ENCODE measurements around the gene CLK3. TPM values are rescaled to one million over a fixed set of nuclear protein-coding genes. Genes with fewer than 3 reads are reported as not detected.

Gene CLK3
- total RNA-seq, 4 donors from 2014 or later: 45.4 to 152 (median 105) TPM

GRCh38 chr15:74631087-74631385 is 15.4 kb downstream of the CLK3 start:
- Histone ChIP-seq H3K27me3 (no peaks in the 10 kb centered on the region), H3K36me3 (peaks cover 0 to 99% of the 10 kb centered on the region in 2 donors), H3K4me3 (no peak overlapping the region), H3K27ac (no peak overlapping the region), H3K9me3 (no peaks in the 10 kb centered on the region), H3K4me1 (no peaks in the 10 kb centered on the region)
- ATAC-seq: no peak
- DNase-seq: no peak
- intact Hi-C loops (cut with DNase I; ENCODE audit: low total_unique reads): loop anchor here (5.0 to 10.0 kb wide), 2 partner anchors 259 to 574 kb away; partner anchors contain the start of gene C15orf39
- no peak for TF ChIP-seq POLR2A (IDR thresholded peaks at IDR 0.05)
- TF ChIP-seq, protein P1, sequence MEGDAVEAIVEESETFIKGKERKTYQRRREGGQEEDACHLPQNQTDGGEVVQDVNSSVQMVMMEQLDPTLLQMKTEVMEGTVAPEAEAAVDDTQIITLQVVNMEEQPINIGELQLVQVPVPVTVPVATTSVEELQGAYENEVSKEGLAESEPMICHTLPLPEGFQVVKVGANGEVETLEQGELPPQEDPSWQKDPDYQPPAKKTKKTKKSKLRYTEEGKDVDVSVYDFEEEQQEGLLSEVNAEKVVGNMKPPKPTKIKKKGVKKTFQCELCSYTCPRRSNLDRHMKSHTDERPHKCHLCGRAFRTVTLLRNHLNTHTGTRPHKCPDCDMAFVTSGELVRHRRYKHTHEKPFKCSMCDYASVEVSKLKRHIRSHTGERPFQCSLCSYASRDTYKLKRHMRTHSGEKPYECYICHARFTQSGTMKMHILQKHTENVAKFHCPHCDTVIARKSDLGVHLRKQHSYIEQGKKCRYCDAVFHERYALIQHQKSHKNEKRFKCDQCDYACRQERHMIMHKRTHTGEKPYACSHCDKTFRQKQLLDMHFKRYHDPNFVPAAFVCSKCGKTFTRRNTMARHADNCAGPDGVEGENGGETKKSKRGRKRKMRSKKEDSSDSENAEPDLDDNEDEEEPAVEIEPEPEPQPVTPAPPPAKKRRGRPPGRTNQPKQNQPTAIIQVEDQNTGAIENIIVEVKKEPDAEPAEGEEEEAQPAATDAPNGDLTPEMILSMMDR (IDR thresholded peaks at IDR 0.05 in 4 of 5, conservative IDR thresholded peaks at IDR 0.05 in 1 of 5): no peak
- in situ Hi-C loops (cut with MboI; ENCODE audit: low sequenced_read_pairs in 4 of 4): loop anchor here (5.0 to 25.0 kb wide), 3 partner anchors 136 to 306 kb away; partner anchors contain the start of gene COX5A (in 3 of the 4)

- H3K27me3 ChIP-seq: no peaks in the 10 kb centered on the region
- TF ChIP-seq, protein P1 (IDR thresholded peaks at IDR 0.05 in 4 of 5, conservative IDR thresholded peaks at IDR 0.05 in 1 of 5): no peak
- no peak for TF ChIP-seq POLR2A (IDR thresholded peaks at IDR 0.05)
- no peak for DNase-seq
- H3K4me1 ChIP-seq: no peaks in the 10 kb centered on the region
- H3K27ac ChIP-seq: no peak overlapping the region
- H3K4me3 ChIP-seq: no peak overlapping the region
- no peaks in the 10 kb centered on the region for H3K9me3 ChIP-seq
- in situ Hi-C loops (cut with MboI; ENCODE audit: low sequenced_read_pairs in 4 of 4): loop anchor here (5.0 to 25.0 kb wide), 3 partner anchors 136 to 306 kb away; partner anchors contain the start of gene COX5A (in 3 of the 4)
- intact Hi-C loops (cut with DNase I; ENCODE audit: low total_unique reads): loop anchor here (5.0 to 10.0 kb wide), 2 partner anchors 259 to 573 kb away; partner anchors contain the start of gene C15orf39
- H3K36me3 ChIP-seq: peaks cover 0 to 99% of the 10 kb centered on the region in 2 donors
- no peak for ATAC-seq
Observed at GRCh38 chr15:74631408-74631807, 15.8 kb downstream of the CLK3 start.

DNA sequence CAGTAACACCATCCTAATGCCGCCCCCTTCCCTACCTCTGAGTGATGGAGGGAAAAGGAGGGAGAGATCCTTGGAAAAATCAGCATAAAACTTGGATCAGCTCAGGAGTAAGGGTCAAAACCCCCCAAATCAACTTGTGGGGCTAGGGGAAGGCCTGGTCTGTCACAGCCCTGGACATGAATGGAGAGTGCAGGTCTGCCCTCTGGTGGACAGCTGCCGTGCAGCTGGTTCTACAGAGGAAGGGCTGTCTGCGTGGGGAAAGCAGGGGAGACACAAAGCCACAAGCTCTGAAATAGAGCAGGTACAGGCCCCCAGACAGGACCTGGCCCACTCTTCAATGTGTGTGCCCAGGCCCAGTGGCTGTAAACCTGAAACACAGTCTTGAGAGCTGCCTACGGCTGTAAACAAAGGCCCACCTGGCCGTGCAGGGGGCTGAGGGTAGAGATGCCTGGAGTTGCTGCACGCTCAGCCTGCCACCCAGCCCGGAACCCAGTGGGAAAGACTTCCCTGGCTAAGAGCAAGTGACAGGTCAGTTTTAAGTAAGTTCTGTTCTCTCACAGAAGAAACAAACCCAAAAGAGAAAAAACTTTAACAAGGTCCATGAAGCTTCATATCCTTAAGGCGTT is 16.4 kb downstream of the CLK3 start:
- H3K4me3 ChIP-seq: no peak overlapping the region
- DNase-seq (peak in 1 of 2 donors; percentile 38), ATAC-seq (peak in 1 of 2 donors; percentile 61)
- in situ Hi-C loops (cut with MboI; ENCODE audit: low sequenced_read_pairs in 4 of 4): loop anchor here (5.0 to 25.0 kb wide), 3 partner anchors 135 to 305 kb away; partner anchors contain the start of gene COX5A (in 3 of the 4)
- H3K27ac ChIP-seq: no peak overlapping the region
- H3K36me3 ChIP-seq: peaks cover 0 to 99% of the 10 kb centered on the region in 2 donors
- no peaks in the 10 kb centered on the region for H3K27me3 ChIP-seq
- TF ChIP-seq, protein P1 (IDR thresholded peaks at IDR 0.05 in 4 of 5, conservative IDR thresholded peaks at IDR 0.05 in 1 of 5): peak; percentile 44 to 78 (median 74)
- TF ChIP-seq POLR2A (IDR thresholded peaks at IDR 0.05): no peak
- intact Hi-C loops (cut with DNase I; ENCODE audit: low total_unique reads): loop anchor here (5.0 to 10.0 kb wide), 2 partner anchors 260 to 573 kb away; partner anchors contain the start of gene C15orf39
- H3K4me1 ChIP-seq: no peaks in the 10 kb centered on the region
- H3K9me3 ChIP-seq: no peaks in the 10 kb centered on the region

DNA sequence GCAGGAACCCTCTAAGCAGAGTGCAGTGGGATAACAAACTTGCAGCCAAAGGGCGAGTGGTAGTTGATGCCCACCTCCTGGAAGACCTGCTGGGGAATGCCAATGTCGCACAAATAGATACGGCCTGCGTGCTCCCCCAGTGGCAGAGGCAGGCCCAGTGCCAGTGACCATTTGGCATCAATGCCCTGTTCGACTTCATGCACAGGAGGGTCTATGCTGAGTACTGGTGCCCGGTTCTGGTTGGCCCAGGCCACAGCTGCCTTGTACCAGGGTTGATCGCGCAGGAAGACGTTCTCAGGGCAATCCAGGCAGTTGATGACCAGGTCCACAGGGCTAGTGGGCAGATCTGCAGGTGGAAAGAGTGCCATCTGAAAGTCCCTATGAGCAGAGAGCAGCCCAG is 17.0 kb downstream of the CLK3 start:
- no peak for DNase-seq
- no peak for TF ChIP-seq POLR2A (IDR thresholded peaks at IDR 0.05)
- TF ChIP-seq, protein P1 (IDR thresholded peaks at IDR 0.05 in 4 of 5, conservative IDR thresholded peaks at IDR 0.05 in 1 of 5): no peak
- no peaks in the 10 kb centered on the region for H3K4me1 ChIP-seq
- intact Hi-C loops (cut with DNase I; ENCODE audit: low total_unique reads) (loop anchor here (5.0 to 10.0 kb wide), 2 partner anchors 260 to 572 kb away; partner anchors contain the start of gene C15orf39), in situ Hi-C loops (cut with MboI; ENCODE audit: low sequenced_read_pairs in 4 of 4) (loop anchor here (5.0 to 25.0 kb wide), 3 partner anchors 135 to 305 kb away; partner anchors contain the start of gene COX5A (in 3 of the 4))
- ATAC-seq: no peak
- no peaks in the 10 kb centered on the region for H3K9me3 ChIP-seq
- no peak overlapping the region for H3K4me3 ChIP-seq
- no peaks in the 10 kb centered on the region for H3K27me3 ChIP-seq
- H3K27ac ChIP-seq: no peak overlapping the region
- peaks cover 0 to 99% of the 10 kb centered on the region in 2 donors for H3K36me3 ChIP-seq

Data from gastrocnemius medialis (tissue), 4 donors.